A549 (cell line): ENCODE results near the gene GRAMD2B. TPM values are rescaled to one million over a fixed set of nuclear protein-coding genes. Genes with fewer than 3 reads are reported as not detected.
"Not testable (repeated sequence)": the region's sequence is repeated elsewhere in the genome, so short reads cannot be mapped to it uniquely, and the experiment has no call there.

ENCODE experiments used
- ATAC-seq, 2 experiments: fragments of 200-7000 bp in 1 of 2; fragments of >200 bp in 1 of 2; cut with Nextera tagmentation in 1 of 2; cut with Tn5 transposase in 1 of 2; 3 replicates each; pipeline versions ENCODE4 v1.8.0 to v1.9.1; 2018 to 2020; ENCODE audit warnings: mild to moderate bottlenecking in 1 of 2, moderate library complexity in 1 of 2
- CTCF ChIA-PET: fragments of 300-600 bp; sonication (Branson Sonifier 250); formaldehyde crosslinking; extraction: SDS; loops from one replicate; lab custom pipeline; 2021; ENCODE audit warnings: antibody characterized with exemption, inconsistent platforms; lab: Yijun Ruan, JAX
- POLR2A ChIA-PET: fragments of 350-600 bp; formaldehyde crosslinking; extraction: SDS; loops from one replicate; lab custom pipeline; 2021; ENCODE audit warnings: antibody characterized with exemption, inconsistent platforms; lab: Yijun Ruan, JAX
- DNase-seq, 2 experiments: peaks; one replicate each; pipeline versions ENCODE4 v3.0.0 to v3.0.0-alpha.2; 2011 to 2016; ENCODE audit warnings: low read depth in 1 of 2, low spot score in 1 of 2
- FAIRE-seq: peaks from 2 replicates; lab custom pipeline; 2011; peaks lifted over from hg19 to GRCh38; lab: Jason Lieb, UNC
- H3K27ac ChIP-seq, 2 experiments: fragments of >200 bp; sonication (Bioruptor Twin); formaldehyde crosslinking; 3 replicates each; pipeline ENCODE4 v1.5.1; 2016 to 2017
- H3K4me1 ChIP-seq: fragments of >200 bp; sonication (Bioruptor Twin); formaldehyde crosslinking; 3 replicates; pipeline ENCODE4 v1.6.1; 2016
- H3K4me2 ChIP-seq: fragments of >200 bp; sonication (Bioruptor Twin); formaldehyde crosslinking; 3 replicates; pipeline ENCODE4 v1.6.1; 2016
- H3K4me3 ChIP-seq: fragments of >200 bp; sonication (Bioruptor Twin); formaldehyde crosslinking; 3 replicates; pipeline ENCODE4 v1.5.1; 2016
- H3K9me3 ChIP-seq: fragments of >200 bp; sonication (Bioruptor Twin); formaldehyde crosslinking; 3 replicates; pipeline ENCODE4 v1.6.1; 2016
- BHLHE40 ChIP-seq: IDR thresholded peaks from 2 replicates; pipeline ENCODE4 v1.6.1; 2012; ENCODE audit warnings: low read depth, low read length, inconsistent platforms
- CBX2 ChIP-seq: fragments of 200-600 bp; sonication (generic); IDR thresholded peaks from 2 replicates; pipeline ENCODE4 v1.6.1; 2016; ENCODE audit warnings: low read depth, mild to moderate bottlenecking, borderline replicate concordance
- ESRRA ChIP-seq: fragments of 150-350 bp; IDR thresholded peaks from 2 replicates; pipeline ENCODE4 v1.6.1; 2014; ENCODE audit warnings: mild to moderate bottlenecking, low read length, borderline replicate concordance
- FOXS1 ChIP-seq: fragments of 250-450 bp; sonication (Bioruptor Pico); IDR thresholded peaks from 2 replicates; pipeline ENCODE4 v1.5.0; 2020; ENCODE audit warnings: mild to moderate bottlenecking, moderate library complexity
- KDM5A ChIP-seq: fragments of 200-600 bp; sonication (generic); IDR thresholded peaks from 2 replicates; pipeline ENCODE4 v1.6.1; 2016; ENCODE audit warnings: antibody characterized with exemption, mild to moderate bottlenecking
- MAFK ChIP-seq: fragments of 450-650 bp; IDR thresholded peaks from 2 replicates; pipeline ENCODE4 v1.6.1; 2014; ENCODE audit not compliant: partially characterized antibody
- MAZ ChIP-seq: fragments of 150-350 bp; IDR thresholded peaks from 2 replicates; pipeline ENCODE4 v1.6.1; 2014; ENCODE audit warnings: antibody characterized with exemption, low read depth, low read length, borderline replicate concordance
- NR3C1 ChIP-seq: fragments of >200 bp; sonication (Bioruptor Twin); formaldehyde crosslinking; IDR thresholded peaks from 3 replicates; pipeline ENCODE4 v1.6.1; 2017
- PHF8 ChIP-seq: fragments of 200-600 bp; sonication (generic); IDR thresholded peaks from 2 replicates; pipeline ENCODE4 v1.6.1; 2016; ENCODE audit warnings: low read depth, mild to moderate bottlenecking, antibody characterized with exemption, moderate library complexity, borderline replicate concordance
- RCOR1 ChIP-seq: fragments of 150-350 bp; IDR thresholded peaks from 2 replicates; pipeline ENCODE4 v1.6.1; 2014; ENCODE audit warnings: antibody characterized with exemption, low read length, low read depth
- ZNF302 ChIP-seq: fragments of 250-450 bp; sonication (Bioruptor Pico); IDR thresholded peaks from 2 replicates; pipeline ENCODE4 v1.9.0; 2021; ENCODE audit warnings: inconsistent platforms, mild to moderate bottlenecking, moderate library complexity
- WGBS: methylation state at CpG from one replicate; pipeline ENCODE4 v1.1.6; 2017; ENCODE audit errors: missing lambda C conversion rate; 5-methylcytosine and 5-hydroxymethylcytosine counted together
- polyA plus RNA-seq, 4 experiments: library from polyadenylated mRNA; depleted of rRNA in 3 of 4; stranded (reverse); fragments of >200 nt; fragmentation: RNase III in 1 of 4; extraction: RNeasy Plus Mini Kit Qiagen cat#74134 plus additional on column Dnase treatment in 1 of 4; gene quantifications; 2 replicates in 3 of 4; 3 replicates in 1 of 4; pipeline ENCODE4 v1.2.3, GENCODE V29; 2011 to 2017
- TF ChIP-seq, protein P1 (sequence below): IDR thresholded peaks from 2 replicates; pipeline ENCODE4 v1.6.1; 2012

The GRAMD2B gene
- polyA plus RNA-seq, 2 of the 4 experiments (the other 2 are of a cell fraction) = 1.0 to 1.2 TPM

- Histone ChIP-seq H3K27ac (no peak overlapping the region), H3K4me1 (no peaks in the 10 kb centered on the region), H3K9me3 (peaks cover 5% of the 10 kb centered on the region; the same call in 1 of the 3 replicates), H3K4me3 (no peak overlapping the region), H3K4me2 (no peak overlapping the region)
- no peak for DNase-seq
- no peak for FAIRE-seq
- CTCF ChIA-PET = no interaction called here
- TF ChIP-seq ESRRA = no peak
- TF ChIP-seq PHF8 = no peak
- no peak for ATAC-seq
- POLR2A ChIA-PET = no interaction called here
- WGBS = 72% methylated on average over 2 of the region's 2 CpGs
These were observed 45.8 kb upstream of the GRAMD2B start for GRCh38 chr5:126377424-126377823.

- FAIRE-seq, POLR2A ChIA-PET, DNase-seq, H3K27ac ChIP-seq, H3K4me3 ChIP-seq, H3K9me3 ChIP-seq, H3K4me1 ChIP-seq, H3K4me2 ChIP-seq, ATAC-seq: not testable (repeated sequence)
- CTCF ChIA-PET = interaction anchor here (0.6 kb wide), 1 partner anchor 161 kb away, joined by 3 read pairs; no protein-coding TSS in a partner anchor
- 59% methylated on average over 2 of the region's 2 CpGs for WGBS
These were observed 42.9 kb upstream of the GRAMD2B start for GRCh38 chr5:126380316-126380715.

- Histone ChIP-seq H3K27ac (no peak overlapping the region), H3K9me3 (peaks cover 7% of the 10 kb centered on the region; the same call in 1 of the 3 replicates), H3K4me3 (no peak overlapping the region), H3K4me1 (no peaks in the 10 kb centered on the region), H3K4me2 (no peak overlapping the region)
- ChIA-PET POLR2A (no interaction called here), CTCF (no interaction called here)
- no peak for ATAC-seq
- TF ChIP-seq, protein P1, sequence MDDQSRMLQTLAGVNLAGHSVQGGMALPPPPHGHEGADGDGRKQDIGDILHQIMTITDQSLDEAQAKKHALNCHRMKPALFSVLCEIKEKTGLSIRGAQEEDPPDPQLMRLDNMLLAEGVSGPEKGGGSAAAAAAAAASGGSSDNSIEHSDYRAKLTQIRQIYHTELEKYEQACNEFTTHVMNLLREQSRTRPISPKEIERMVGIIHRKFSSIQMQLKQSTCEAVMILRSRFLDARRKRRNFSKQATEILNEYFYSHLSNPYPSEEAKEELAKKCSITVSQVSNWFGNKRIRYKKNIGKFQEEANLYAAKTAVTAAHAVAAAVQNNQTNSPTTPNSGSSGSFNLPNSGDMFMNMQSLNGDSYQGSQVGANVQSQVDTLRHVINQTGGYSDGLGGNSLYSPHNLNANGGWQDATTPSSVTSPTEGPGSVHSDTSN = no peak
- no peak for TF ChIP-seq MAFK
- FAIRE-seq = no peak
- no peak for DNase-seq
These were observed 40.0 kb upstream of the GRAMD2B start for GRCh38 chr5:126383246-126383645.

- TF ChIP-seq KDM5A = no peak
- no peak for TF ChIP-seq MAZ
- no peak for TF ChIP-seq CBX2
- TF ChIP-seq NR3C1 = no peak
- no peak for TF ChIP-seq FOXS1 (CRISPR knock-in tag)
- 17% methylated on average over 3 of the region's 3 CpGs for WGBS
- ChIA-PET CTCF (no interaction called here), POLR2A (no interaction called here)
- no peak for FAIRE-seq
- Histone ChIP-seq H3K4me3 (no peak overlapping the region), H3K9me3 (peaks cover 7% of the 10 kb centered on the region; the same call in 1 of the 3 replicates), H3K27ac (no peak overlapping the region), H3K4me1 (no peaks in the 10 kb centered on the region), H3K4me2 (no peak overlapping the region)
- no peak for ATAC-seq
- DNase-seq = no peak
These were observed 39.4 kb upstream of the GRAMD2B start for GRCh38 chr5:126383776-126384175.

DNA sequence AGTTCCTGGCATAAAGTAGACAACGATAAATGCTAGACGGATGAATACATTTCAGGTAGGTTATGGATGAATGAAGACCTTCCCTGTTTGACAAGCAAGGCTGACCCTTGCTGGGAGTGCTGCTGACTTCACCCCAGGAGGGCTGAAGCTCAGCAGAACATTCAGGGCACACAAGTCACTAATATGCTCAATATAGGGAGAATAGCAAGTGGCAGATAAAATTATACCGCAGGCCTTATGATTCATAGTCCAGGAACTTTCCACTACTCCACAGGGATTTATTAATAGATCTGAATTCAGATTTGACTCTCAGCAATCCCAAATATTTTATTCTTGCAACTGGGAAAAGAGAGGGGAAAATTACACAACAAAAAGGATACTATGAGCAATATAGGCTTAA, 38.2 kb upstream of the GRAMD2B start:
- POLR2A ChIA-PET = no interaction called here
- no peak for TF ChIP-seq BHLHE40
- no peak for TF ChIP-seq ZNF302
- TF ChIP-seq RCOR1 = no peak
- peaks cover 7% of the 10 kb centered on the region; the same call in 1 of the 3 replicates for H3K9me3 ChIP-seq
- H3K4me3 ChIP-seq = no peak overlapping the region
- ATAC-seq (no peak), FAIRE-seq (no peak), DNase-seq (no peak)
- no peak overlapping the region for H3K4me2 ChIP-seq
- H3K27ac ChIP-seq = no peak overlapping the region
- WGBS = 75% methylated on average over 3 of the region's 3 CpGs
- H3K4me1 ChIP-seq = no peaks in the 10 kb centered on the region
- CTCF ChIA-PET = interaction anchor here (1.6 kb wide), 1 partner anchor 15 kb away, joined by 4 read pairs; no protein-coding TSS in a partner anchor
